Mononuclear cell (primary cell): ENCODE measurements around the gene PRELID3B. TPM values are rescaled to one million over a fixed set of nuclear protein-coding genes. Genes with fewer than 3 reads are reported as not detected.
A peak's percentile ranks its signal among the peaks of the same experiment; 100 is the strongest.

Experiments used
- H3K27me3 ChIP-seq: 2 replicates; pipeline ENCODE4 v1.6.0; 2011; ENCODE audit warnings: low read length, control low read depth; ENCODE audit not compliant: insufficient read depth
- H3K4me1 ChIP-seq: 2 replicates; pipeline ENCODE4 v1.5.1; 2011; ENCODE audit warnings: mild to moderate bottlenecking, low read length, control low read depth; ENCODE audit not compliant: insufficient read depth
- H3K4me3 ChIP-seq: 2 replicates; pipeline ENCODE4 v1.5.1; 2011; ENCODE audit warnings: mild to moderate bottlenecking, low read length, moderate library complexity
- H3K9me3 ChIP-seq: 2 replicates; pipeline ENCODE4 v1.5.1; 2011; ENCODE audit warnings: low read depth, mild to moderate bottlenecking, control low read depth, low read length
- total RNA-seq: library from RNA; depleted of rRNA; stranded (reverse); fragments of >200 nt; gene quantifications from one replicate; pipeline ENCODE4 v1.2.3, GENCODE V29; 2012

The PRELID3B gene
- 72.8 TPM for total RNA-seq

DNA sequence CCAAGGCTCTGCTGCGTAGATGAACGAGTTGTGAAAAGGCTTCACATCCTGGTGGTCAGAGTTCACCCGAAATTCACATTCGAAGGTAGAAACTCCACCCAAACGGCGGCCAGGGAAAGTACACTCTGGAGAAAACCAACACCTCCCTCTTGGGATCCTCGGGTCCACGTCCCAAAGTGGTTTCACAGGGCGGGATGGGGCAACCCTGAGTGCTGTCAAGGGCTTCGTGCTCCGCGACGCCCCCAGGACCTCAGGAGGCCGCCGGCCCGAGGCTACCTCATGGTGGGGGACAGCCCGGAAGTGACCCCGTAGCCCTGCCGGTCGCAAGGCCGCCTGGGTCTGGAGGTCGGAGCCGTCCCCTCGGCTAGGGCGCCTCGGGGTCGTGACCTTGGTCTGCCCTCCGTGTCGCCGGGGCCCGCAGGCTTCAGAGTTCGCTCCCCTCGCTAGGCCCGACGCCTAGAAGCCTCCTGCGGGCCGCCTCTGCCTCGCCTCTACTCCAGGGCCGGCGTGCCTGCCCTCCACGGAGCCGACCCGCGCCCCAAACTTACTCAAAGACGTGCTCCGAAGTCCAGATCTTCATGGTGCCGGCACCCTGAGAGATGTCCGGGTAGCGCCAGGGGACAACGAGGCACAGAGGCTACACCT, at the start of gene PRELID3B:
PRELID3B (minus strand) TSS at position 636 of the 645 bp plus-strand sequence; CDS start at position 580, 56 bp downstream.
- no peaks in the 10 kb centered on the region for H3K27me3 ChIP-seq
- H3K9me3 ChIP-seq = no peaks in the 10 kb centered on the region
- H3K4me1 ChIP-seq = peaks cover 39% of the 10 kb centered on the region
- H3K4me3 ChIP-seq = peak within 1 kb of the TSS; percentile 80

DNA sequence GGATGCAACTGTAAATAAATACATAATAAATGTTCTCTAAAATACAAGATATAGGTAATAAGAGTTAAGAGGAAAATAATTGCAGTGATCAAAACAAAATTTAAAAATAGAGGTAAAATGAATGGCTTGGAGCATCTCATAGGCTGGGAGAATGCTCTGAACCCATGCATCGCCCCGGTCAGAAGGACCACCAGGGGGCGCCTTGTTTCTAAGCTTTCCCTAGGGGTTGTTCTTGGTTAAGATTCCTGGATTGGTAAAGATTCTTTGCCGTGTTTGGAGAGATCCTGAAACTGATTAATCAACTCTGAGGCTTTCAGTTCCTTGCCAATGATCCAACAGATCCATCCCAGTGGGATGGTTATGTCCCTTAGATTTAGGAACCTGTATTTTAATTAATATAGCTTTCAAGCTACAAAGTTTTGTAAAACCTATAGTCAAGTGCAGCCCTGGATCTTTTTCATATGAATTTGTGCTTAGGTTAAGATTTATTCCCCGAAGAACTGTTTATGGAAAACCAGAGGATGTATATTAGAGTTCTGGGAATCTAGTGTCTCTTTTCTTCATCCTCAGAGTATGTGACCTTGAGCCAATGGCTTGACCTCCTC, 45.3 kb upstream of the PRELID3B start:
- H3K4me3 ChIP-seq = no peak overlapping the region
- no peaks in the 10 kb centered on the region for H3K9me3 ChIP-seq
- peaks cover 2% of the 10 kb centered on the region for H3K27me3 ChIP-seq
- no peaks in the 10 kb centered on the region for H3K4me1 ChIP-seq

DNA sequence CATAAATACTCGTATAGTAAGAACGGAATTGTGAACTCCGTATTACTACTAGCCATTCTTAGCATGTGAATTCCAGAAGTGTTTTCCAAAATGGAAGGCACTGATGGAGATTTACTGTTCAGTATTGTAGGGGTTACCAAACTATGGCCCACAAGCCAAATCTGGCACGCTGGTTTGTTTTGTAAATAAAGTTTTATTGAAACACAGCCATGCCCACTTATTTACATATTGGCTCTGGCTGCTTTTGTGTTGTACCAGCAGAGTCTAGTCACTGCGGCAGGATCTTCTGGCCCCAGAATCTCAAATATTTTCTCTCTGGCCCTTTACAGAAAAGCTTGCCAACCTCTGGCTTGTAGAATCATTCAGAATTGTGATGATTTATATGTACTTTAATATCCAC, 44.3 kb upstream of the PRELID3B start:
- Histone ChIP-seq H3K4me1 (no peaks in the 10 kb centered on the region), H3K27me3 (peaks cover 2% of the 10 kb centered on the region), H3K4me3 (no peak overlapping the region), H3K9me3 (no peaks in the 10 kb centered on the region)

DNA sequence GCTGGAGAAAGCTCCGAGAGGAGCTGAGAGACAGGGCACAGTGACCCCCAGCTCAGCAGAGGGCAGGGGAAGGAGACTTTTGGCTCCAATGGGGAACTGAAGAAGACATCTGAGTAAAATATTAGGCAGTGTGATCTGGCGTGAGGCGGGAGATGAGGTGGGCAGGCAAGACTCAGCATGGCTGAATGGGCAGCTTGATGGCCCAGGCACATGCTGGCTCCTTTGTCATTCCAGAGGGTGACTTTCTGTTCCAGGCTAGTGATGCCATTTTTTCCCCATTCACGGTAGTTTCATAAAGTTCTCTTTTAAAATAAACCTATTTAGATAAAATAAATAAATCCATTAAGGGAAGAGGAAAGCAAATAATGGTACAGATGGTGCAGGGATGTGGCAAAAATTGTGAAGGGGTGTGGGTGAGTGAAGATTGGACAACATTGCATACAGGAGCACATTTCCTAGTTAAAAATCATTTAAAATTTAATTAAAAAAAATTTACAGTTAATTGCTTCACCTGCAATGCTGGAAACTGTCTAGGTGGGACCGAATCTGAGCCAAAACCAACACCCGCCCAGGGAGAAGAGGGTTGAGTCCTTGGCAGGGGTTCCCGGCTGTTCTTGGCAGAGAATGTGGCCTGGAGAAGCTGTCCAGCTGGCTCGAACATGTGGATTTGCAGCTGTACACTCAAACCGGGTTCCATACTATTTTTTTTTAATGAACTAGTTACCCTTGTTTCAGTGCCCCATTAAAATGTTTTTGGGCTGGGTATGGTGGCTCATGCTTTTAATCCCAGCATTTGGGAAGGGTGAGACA, 41.7 kb upstream of the PRELID3B start:
- H3K9me3 ChIP-seq = no peaks in the 10 kb centered on the region
- H3K4me1 ChIP-seq = no peaks in the 10 kb centered on the region
- H3K27me3 ChIP-seq = peaks cover 8% of the 10 kb centered on the region
- no peak overlapping the region for H3K4me3 ChIP-seq

DNA sequence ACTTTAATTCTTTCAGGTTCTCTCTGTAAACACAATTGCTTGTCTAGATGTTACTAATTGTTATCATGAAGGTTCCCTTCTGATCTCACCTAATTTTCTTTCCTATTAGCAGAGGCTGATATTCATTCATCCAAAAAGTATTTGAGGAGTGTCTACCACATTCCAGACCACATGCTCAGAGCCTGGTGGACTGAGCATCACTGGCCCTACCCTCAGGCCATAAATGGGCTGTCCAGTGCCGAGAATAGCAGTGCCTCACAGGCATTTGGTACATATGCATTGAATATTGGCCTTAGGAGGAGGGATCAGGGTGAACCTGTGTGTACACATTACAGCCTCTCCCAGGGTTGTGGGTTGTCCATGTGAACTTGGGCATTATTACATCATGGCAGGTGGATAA, 40.4 kb upstream of the PRELID3B start:
- Histone ChIP-seq H3K4me1 (no peaks in the 10 kb centered on the region), H3K9me3 (no peaks in the 10 kb centered on the region), H3K27me3 (peaks cover 8% of the 10 kb centered on the region), H3K4me3 (no peak overlapping the region)

DNA sequence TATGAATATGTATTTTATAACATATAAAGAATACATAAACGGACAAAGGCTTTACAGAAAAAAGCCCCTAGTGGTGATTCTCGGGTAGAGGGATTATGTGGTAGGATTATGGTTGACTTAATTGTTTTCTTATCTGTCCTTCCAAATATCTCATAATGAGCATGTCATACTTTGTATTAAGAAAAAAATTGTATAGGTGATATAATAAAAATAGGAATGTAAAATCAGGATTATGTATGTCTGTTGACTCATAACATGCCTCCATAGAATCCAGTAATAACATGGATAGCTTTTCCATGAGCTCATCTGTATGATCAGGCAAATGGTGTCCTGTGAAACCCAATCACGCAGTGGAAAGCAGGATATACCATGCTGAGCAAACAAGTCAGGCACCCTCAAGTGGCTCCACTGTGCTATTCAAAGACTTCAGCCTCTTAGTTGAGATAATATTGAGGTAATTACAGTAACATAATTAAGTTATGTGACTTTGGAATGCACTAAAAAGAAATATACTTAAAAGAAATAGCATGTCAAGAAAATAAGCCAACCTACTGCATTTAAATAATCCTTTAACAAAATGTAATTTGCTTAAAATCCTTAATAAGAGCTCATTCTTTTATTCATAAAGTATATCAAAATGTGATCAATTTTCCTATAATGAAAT, 39.6 kb upstream of the PRELID3B start:
- Histone ChIP-seq H3K27me3 (peaks cover 12% of the 10 kb centered on the region), H3K9me3 (no peaks in the 10 kb centered on the region), H3K4me1 (peaks cover 3% of the 10 kb centered on the region), H3K4me3 (no peak overlapping the region)

DNA sequence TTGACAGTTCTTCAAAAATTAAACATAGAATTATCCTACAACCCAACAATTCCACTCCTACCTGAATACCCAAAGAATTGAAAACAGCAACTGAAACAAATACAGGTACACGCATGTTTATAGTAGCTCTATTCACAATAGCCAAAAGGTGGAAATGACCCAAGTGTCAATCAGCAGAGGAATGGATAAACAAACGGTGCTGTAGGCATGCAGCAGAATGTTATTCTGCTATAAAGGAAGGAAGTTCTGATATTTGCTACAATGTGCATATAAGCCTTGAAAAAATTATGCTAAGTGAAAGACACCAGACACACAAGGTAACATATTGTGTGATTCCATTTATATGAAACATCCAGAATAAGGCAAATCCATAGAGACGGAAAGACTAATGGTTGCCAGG, 38.5 kb upstream of the PRELID3B start:
- Histone ChIP-seq H3K9me3 (no peaks in the 10 kb centered on the region), H3K4me3 (no peak overlapping the region), H3K27me3 (peaks cover 14% of the 10 kb centered on the region), H3K4me1 (peaks cover 3% of the 10 kb centered on the region)

DNA sequence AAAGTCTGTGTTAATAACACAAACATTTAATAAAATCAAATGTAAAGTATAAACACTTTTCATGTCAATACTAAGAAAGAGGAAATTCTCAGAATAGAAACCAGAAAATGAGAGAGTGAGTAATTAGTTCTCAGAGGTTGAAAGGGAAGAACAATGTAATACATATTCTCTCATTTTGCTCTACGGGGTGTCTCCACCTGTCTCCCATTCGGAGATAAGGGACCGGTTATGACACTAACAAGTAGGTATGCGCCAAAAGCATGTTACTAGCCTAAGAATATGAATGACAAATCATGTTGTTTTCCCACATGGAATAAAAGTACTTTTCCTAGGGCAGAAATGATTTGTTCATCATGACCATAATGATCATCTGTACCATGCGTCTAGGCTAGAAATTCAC, 35.6 kb upstream of the PRELID3B start:
- peaks cover 3% of the 10 kb centered on the region for H3K4me1 ChIP-seq
- H3K27me3 ChIP-seq = peaks cover 18% of the 10 kb centered on the region
- no peaks in the 10 kb centered on the region for H3K9me3 ChIP-seq
- H3K4me3 ChIP-seq = no peak overlapping the region

DNA sequence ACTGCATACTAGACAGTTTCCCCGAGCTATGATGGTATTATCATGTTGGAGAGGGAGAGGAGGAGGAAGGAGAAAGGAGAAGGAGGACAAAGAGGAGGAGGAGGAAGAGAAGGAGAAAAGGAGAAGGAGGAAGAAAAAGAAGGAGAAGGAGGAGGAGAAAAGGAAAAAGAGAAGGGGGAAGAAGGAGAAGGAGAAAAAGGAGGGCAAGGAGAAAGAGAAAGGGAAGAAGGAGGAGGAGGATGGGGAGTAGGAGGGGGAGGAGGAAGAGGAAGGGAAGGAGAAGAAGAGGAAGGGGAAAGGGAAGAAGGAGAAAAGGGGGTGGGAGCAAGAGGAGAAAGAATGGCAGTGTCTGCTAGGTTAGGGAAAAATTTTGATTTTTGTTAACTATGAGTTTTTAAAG, 35.1 kb upstream of the PRELID3B start:
- peaks cover 3% of the 10 kb centered on the region for H3K4me1 ChIP-seq
- peaks cover 18% of the 10 kb centered on the region for H3K27me3 ChIP-seq
- H3K9me3 ChIP-seq = no peaks in the 10 kb centered on the region
- no peak overlapping the region for H3K4me3 ChIP-seq

DNA sequence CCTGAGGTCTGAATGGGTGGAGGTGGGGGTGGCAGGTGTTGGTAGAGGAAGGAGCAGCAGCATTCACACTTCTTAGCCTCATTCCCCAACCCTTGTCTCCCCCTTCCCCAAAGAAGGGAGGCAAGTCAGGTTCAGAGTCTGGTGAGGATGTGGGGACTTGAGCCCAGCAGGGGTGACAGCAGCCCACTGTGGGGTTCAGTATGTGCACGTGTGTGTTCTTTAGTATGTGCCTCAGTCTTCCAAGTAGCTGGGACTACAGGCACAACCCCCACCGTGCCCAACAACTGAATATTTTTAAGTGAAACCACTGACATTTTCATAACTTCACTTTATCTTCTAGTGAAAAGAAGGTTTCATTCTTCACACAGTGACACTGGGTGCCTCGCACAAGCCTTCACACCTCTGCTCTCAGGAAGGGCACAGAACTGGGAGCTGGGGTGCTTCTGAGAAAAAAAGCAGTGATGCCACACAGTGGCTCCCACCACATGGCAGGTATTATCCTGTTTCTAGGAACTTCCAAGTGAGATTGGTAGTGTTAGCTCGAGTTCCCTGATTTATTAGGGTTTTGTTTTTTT, 33.4 kb upstream of the PRELID3B start:
- Histone ChIP-seq H3K27me3 (peaks cover 14% of the 10 kb centered on the region), H3K4me1 (peaks cover 9% of the 10 kb centered on the region)

DNA sequence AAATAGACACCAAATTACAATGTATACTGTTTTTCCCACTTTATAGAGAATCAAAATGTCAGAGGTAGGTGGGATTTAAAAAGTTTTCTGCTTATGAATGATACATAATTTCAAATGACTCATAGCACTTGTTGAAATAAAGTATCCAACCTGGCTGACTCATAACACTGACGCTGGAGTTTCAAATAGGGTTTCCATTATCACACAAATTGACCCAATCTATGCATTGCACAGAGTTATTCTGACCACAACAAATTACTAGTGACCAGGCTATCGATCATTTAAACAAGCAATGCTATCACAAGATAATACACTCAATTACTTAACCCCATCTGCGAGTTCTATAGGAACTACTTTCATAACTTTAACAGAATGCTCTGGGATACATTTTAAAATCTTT, 31.9 kb upstream of the PRELID3B start:
- Histone ChIP-seq H3K27me3 (peaks cover 13% of the 10 kb centered on the region), H3K9me3 (no peaks in the 10 kb centered on the region), H3K4me3 (no peak overlapping the region), H3K4me1 (peaks cover 12% of the 10 kb centered on the region)

More for the DNA sequence above, 33.4 kb upstream of the PRELID3B start:
- Histone ChIP-seq H3K4me3 (no peak overlapping the region), H3K9me3 (no peaks in the 10 kb centered on the region)

DNA sequence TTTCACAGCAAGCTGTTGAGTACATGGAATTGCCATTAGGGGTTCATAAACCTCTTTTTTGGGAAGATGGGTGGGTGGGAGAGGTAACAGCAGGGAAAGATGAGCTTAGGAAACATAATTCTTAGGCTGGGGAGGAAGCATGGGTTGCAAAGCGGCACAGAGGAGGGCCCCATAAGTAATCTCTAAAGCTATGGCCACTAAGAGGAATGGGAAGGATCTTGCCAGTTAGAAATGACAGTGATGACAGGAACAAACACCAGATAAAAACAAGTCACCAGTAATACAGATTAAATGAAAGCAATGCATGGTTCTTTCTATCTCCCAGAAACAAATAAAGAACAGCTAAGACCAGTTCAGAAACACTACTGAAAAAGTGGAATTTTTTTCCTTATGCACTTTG, 31.0 kb upstream of the PRELID3B start:
- peaks cover 16% of the 10 kb centered on the region for H3K4me1 ChIP-seq
- H3K9me3 ChIP-seq = no peaks in the 10 kb centered on the region
- H3K27me3 ChIP-seq = peaks cover 13% of the 10 kb centered on the region
- no peak overlapping the region for H3K4me3 ChIP-seq

DNA sequence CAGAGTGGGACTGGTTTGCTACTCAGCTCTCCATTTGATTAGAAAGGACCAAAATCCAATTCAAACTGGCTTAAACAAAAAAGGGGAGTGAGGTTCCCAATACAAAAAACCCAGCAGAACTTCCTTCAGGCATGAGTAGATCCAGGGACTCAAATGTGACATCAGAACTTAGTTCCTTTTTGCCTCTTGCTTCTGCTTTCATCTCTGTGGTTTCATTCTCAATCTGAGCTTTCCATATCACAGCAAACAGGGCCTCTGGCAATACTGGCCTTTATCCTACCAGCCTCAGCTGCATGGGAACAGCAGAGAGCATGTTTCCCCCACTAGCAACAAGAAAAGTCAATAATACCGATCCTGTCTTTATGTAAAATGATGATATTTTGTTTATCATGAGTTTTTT, 28.6 kb upstream of the PRELID3B start:
- H3K4me1 ChIP-seq = peaks cover 14% of the 10 kb centered on the region
- no peak overlapping the region for H3K4me3 ChIP-seq
- peaks cover 9% of the 10 kb centered on the region for H3K27me3 ChIP-seq
- no peaks in the 10 kb centered on the region for H3K9me3 ChIP-seq

DNA sequence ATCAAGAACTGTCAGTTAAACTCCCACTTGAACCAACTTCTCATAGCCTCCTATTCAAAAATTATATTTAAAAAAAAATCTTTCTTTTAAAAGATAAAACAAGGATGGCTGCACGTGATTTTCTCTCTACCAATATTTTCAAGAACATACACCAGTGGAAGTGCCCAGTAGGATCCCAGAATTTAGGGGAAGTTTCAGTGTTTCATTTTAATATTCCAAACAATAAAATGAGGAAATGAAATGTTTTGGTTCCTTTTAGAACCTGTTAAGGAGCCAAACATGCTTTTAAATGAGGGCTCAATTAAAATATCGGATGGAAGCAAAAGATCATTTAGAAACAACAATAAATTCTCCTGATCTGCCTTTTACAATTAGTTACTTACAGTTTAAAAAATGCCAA, 26.4 kb upstream of the PRELID3B start:
- H3K4me1 ChIP-seq = peaks cover 14% of the 10 kb centered on the region
- no peak overlapping the region for H3K4me3 ChIP-seq
- H3K9me3 ChIP-seq = no peaks in the 10 kb centered on the region
- peaks cover 12% of the 10 kb centered on the region for H3K27me3 ChIP-seq

DNA sequence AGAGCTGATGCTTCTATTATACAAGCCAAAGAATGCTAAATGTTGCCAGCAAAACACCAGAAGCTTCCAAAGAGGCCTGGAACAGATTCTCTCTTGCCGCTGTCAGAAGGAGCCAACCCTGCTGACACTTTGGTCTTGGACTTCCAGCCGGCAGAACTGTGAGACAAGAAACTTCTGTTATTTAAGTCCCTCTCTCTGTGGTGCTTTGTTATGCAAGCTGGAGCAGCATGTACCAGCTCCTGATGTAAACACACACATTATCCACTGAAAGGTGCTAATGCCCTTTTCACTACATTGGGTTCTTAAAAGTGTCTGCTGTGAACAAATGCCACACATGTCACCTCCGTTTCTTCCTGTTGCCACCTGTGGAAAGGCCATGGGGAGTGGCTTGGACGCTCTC, 25.9 kb upstream of the PRELID3B start:
- H3K4me3 ChIP-seq = no peak overlapping the region

More for the DNA sequence above, 25.9 kb upstream of the PRELID3B start:
- peaks cover 12% of the 10 kb centered on the region for H3K27me3 ChIP-seq
- peaks cover 14% of the 10 kb centered on the region for H3K4me1 ChIP-seq
- no peaks in the 10 kb centered on the region for H3K9me3 ChIP-seq
